Neuron (in vitro differentiated cells): Measurements from ENCODE around the gene RNF14.
A peak's percentile ranks its signal among the peaks of the same experiment; 100 is the strongest.

Experiments used
- H2AFZ ChIP-seq: one replicate; pipeline ENCODE4 v1.6.1; 2013; ENCODE audit warnings: low read depth, mild to moderate bottlenecking, inconsistent platforms, low read length, moderate library complexity
- H3K27me3 ChIP-seq: one replicate; pipeline ENCODE4 v1.6.1; 2013; ENCODE audit warnings: low read length; ENCODE audit not compliant: insufficient read depth
- H3K36me3 ChIP-seq: one replicate; pipeline ENCODE4 v1.6.1; 2013; ENCODE audit warnings: low read length; ENCODE audit not compliant: insufficient read depth
- H3K4me1 ChIP-seq: one replicate; pipeline ENCODE4 v1.6.1; 2013; ENCODE audit warnings: low read length; ENCODE audit not compliant: insufficient read depth
- H3K4me3 ChIP-seq: 2 replicates; pipeline ENCODE4 v1.5.1; 2013; ENCODE audit warnings: mild to moderate bottlenecking, low read length, moderate library complexity
- H3K9me3 ChIP-seq: one replicate; pipeline ENCODE4 v1.6.1; 2013; ENCODE audit warnings: low read length

RNF14 gene

DNA sequence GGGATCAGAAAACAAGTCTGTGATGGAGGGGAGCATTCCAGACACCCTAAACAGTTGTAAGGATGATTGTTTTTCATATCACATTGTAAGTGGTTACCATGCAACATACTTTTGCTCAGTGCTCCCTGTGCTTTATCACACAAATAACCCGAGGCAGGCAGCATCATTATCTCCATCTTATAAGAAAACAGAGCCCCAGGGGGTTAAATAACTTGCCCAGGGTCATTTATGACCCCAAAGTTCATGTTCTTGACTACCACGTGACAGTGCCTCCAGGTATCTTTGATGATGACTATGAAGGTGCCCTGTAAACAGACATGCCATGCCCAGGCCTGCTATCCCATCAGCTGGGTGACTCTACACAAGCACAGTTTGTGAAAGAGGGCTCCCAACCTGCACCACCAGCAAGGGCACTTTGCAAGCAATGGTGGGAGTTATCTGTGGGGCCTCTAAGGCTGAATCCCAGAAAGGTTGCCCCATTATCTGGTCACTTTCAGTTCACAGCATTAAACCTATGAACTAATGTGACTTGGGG, 34.4 kb downstream of the RNF14 start:
- H3K36me3 ChIP-seq = peaks cover 9% of the 10 kb centered on the region
- H3K4me3 ChIP-seq = no peak overlapping the region
- no peaks in the 10 kb centered on the region for H3K9me3 ChIP-seq
- no peaks in the 10 kb centered on the region for H3K27me3 ChIP-seq
- H3K4me1 ChIP-seq = no peaks in the 10 kb centered on the region
- H2AFZ ChIP-seq = no peak overlapping the region

DNA sequence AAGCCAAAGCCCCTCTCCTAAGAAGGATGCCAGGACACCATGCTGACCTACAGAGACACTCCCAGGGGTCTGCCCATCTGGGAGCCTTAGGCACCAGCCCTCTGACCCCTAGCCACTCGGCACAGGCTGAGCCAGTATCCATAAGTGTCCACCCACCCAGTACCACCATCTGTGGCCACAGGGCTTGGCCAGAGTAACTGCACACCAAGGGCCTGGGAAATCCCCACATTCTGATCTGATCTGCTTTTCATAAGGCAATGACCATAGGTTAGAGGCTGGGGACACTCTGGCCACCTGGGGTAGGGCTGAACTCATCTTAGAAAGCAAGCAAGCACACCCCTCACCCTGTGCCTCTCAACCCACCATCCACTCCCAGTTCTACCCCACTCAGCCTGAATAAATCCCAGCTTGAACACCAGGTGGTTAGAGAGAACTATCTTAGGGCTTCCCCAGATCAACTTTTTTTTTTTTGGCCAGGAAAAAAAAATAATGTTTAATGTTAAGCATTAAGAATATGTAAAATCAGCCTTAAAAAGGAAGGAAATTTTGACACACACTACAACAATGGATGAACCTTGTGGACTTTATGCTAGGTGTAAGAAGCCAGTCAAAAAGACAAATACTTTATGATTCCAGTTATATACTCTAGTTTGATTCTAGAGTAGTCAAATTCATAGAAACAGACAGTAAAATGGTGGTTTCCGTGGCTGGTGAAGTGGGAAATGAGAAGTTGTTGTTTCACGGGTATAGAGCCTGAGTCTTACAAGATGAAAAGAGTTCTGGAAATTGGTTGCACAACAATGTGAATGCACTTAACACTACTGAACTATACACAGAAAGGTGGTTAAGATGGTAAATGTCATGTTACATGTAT, 37.7 kb downstream of the RNF14 start:
- Histone ChIP-seq H3K9me3 (no peaks in the 10 kb centered on the region), H3K27me3 (no peaks in the 10 kb centered on the region), H2AFZ (no peak overlapping the region), H3K4me1 (no peaks in the 10 kb centered on the region), H3K4me3 (no peak overlapping the region), H3K36me3 (peaks cover 6% of the 10 kb centered on the region)

DNA sequence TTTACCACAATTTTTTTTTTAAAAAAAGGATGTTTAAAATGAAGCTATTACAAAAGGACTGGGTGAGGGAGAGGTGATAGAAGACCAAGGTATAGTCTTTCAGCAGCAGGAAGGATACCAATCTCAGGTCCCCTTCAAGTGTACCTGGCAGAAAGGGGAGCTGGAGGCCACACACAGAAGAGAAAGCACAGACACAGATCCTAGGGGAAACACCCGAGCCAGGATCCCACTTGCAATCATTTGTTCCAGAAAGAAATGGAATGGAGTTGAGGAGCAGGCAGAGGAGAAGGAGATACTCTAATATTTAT, 38.3 kb downstream of the RNF14 start:
- H3K9me3 ChIP-seq = no peaks in the 10 kb centered on the region
- H3K27me3 ChIP-seq = no peaks in the 10 kb centered on the region
- no peak overlapping the region for H2AFZ ChIP-seq
- no peaks in the 10 kb centered on the region for H3K4me1 ChIP-seq
- H3K4me3 ChIP-seq = no peak overlapping the region
- H3K36me3 ChIP-seq = peaks cover 6% of the 10 kb centered on the region

DNA sequence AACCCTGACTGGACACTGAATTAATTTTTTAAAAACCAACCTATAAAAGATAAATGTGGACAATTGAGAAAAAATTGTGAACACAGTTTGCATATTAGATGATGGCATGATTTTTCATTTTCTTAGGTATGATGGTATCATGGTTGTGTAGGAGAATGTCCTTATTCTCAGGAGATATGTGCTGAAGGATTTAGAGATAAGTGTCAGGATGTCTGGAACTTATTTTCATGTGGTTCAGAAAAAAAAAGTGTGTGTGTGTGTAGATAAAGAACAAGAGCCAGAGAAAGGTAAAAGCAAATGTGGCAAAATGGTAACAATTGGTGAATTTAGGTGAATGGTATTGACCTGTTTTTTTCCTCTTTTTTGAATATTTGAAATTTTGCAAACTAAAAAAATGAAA, 39.9 kb downstream of the RNF14 start:
- Histone ChIP-seq H3K27me3 (no peaks in the 10 kb centered on the region), H3K4me1 (no peaks in the 10 kb centered on the region), H3K36me3 (no peaks in the 10 kb centered on the region), H3K9me3 (no peaks in the 10 kb centered on the region), H2AFZ (no peak overlapping the region), H3K4me3 (no peak overlapping the region)

DNA sequence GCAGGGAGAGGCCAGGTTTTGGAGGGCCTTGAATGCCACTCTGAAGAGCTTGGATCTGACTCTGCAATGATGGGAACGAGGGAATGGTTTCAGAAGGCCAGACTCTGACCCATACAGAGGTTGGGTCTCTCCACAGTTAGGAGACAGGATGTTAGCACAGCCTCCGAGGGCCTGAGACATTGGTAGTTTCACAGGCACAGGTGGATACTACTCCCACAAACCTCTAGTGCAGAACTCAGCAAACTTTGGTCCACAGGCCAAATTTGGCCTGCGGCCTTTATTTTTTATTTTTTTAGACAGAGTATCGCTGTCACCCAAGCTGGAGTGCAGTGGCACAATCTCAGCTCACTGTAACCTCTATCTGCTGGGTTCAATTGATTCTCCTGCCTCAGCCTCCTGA, 41.0 kb downstream of the RNF14 start:
- Histone ChIP-seq H3K9me3 (no peaks in the 10 kb centered on the region), H3K27me3 (no peaks in the 10 kb centered on the region), H3K36me3 (no peaks in the 10 kb centered on the region), H2AFZ (no peak overlapping the region), H3K4me1 (no peaks in the 10 kb centered on the region), H3K4me3 (no peak overlapping the region)

DNA sequence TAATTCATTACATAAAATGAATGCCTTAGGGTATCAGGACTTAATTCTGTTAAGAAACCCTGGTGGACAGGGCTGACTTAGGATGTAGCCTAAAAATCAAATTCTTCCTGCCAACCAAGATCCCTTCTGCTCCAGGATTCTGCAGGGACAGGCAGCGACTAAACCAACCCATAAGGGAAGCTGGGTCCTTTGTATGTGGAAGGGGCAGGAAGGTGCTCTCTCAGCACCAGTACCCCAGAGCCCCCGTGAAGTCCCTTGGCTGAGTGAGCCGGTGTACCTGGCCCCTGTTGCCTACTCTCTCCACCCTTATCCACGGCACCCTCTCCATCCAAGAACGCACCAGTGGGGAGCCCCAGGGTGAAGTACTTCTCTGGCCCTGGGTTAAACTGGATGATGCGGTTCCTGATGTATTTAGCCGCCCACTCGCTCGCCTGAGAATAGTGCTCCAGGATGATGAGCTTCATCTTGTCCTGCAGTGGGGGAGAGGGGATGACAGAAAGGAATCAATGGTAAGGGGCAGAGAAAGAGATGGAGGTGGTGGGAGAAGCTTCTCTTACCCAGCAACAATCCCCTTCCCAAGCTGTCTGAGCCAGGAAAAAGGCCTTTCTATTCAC, 42.8 kb downstream of the RNF14 start:
- H3K4me3 ChIP-seq = no peak overlapping the region
- no peaks in the 10 kb centered on the region for H3K9me3 ChIP-seq
- H3K4me1 ChIP-seq = no peaks in the 10 kb centered on the region
- no peak overlapping the region for H2AFZ ChIP-seq
- H3K27me3 ChIP-seq = no peaks in the 10 kb centered on the region
- no peaks in the 10 kb centered on the region for H3K36me3 ChIP-seq

DNA sequence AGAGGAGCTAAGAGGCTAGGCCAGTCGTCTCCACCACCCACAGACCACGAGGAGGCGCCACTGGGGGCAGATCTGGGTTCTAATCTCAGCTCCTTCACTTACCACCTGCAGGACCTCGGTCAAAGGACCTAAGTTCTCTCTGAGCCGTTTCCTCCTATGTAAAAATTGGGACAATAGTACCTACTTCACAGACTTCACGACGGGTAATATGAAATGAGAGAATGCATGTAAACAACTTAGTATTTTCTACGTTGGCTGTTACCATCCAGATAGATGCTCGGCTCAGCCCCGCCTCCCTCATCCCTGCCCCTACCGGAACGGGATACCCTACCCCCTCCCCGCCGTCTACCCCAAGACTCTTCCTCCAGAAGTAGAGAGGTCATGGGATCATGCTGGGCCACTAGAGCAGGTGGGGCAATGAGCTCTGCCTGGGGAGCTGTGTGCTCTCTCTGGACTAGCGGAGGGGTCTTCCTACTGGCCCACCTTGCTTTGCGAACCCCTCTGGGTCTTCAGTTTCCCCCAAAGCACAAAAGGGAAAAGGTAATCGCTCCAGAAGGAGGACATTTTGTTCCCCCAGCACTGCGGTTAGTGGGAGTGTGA, 43.4 kb downstream of the RNF14 start:
- Histone ChIP-seq H3K4me3 (peak overlapping the region; percentile 36), H3K27me3 (no peaks in the 10 kb centered on the region), H2AFZ (no peak overlapping the region), H3K9me3 (no peaks in the 10 kb centered on the region), H3K36me3 (no peaks in the 10 kb centered on the region), H3K4me1 (no peaks in the 10 kb centered on the region)

DNA sequence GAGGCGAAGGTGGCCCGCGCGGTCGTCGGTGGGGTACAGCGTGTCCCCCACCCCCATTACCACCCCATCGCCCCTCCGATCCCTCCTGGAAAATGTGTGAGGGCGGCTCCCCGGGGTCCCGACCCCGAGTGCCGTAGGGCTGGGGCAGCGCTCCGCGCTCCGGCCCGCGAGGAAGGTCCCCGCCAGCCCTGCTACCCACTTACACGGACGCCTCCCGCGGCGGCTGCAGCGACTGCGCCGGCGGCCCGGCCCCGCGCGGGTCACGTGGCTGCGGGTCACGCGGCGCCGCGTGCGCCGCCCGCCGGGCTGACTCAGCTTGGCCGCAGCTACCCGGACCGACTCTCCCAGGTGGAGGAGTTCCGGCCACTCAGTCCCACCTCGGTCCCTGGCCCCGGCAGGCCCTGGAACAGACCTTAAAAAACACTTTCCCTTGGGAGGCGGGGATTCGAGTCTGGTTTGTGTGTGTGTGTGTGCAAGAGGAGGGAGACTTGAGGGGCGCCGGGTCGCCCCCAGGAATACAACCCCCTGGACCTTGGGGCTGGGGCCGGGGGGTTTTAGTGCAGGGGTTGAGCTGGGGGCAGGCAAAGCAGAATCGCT, 44.0 kb downstream of the RNF14 start, which contains the start of gene GNPDA1:
Gene GNPDA1, minus strand, starts transcription at position 236 of the 597 bp plus-strand sequence. CDS start 992 bp downstream, outside the sequence.
- Histone ChIP-seq H3K4me3 (peak within 1 kb of the TSS; percentile 36), H3K36me3 (no peaks in the 10 kb centered on the region), H2AFZ (no peak within 1 kb of the TSS), H3K27me3 (no peaks in the 10 kb centered on the region), H3K4me1 (no peaks in the 10 kb centered on the region), H3K9me3 (no peaks in the 10 kb centered on the region)

DNA sequence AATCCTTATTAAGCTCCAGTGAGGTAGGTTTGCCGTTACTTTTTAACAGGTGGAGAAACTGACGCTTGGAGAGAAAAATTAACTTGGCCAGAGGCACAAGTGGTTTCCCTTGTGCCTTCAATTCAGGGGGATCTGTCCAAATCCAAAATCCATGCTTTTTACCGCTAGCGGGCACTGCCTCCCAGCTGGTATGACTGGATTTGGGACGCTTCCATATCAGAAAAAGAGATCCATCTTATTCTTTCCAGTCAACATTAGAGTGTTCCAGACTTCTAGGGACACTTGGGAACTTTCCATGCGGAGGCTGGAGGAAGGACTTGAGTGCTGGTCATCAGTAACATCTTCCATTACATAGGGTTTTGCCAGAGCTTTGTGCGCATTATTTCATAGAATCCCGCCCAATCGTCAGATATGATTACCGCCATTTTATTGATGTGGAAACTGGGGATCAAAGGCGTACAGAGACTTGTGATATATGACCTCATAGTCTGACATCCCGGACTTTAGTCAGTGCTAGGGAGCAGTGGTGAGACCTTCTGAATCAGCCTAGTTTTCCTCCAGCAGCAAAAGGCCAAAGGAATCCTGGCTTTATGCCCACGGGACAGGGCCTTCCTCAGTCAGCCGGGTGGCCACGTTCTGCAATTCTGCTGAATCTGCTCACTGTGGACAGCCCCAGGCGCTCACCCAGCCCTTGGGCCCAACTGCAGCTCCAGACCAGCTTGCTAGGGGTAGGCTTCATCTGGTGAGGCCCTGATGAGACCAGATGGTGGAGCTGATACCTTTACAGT, 45.0 kb downstream of the RNF14 start:
- H2AFZ ChIP-seq = no peak overlapping the region
- no peaks in the 10 kb centered on the region for H3K27me3 ChIP-seq
- no peak overlapping the region for H3K4me3 ChIP-seq
- no peaks in the 10 kb centered on the region for H3K36me3 ChIP-seq
- H3K9me3 ChIP-seq = no peaks in the 10 kb centered on the region
- no peaks in the 10 kb centered on the region for H3K4me1 ChIP-seq

DNA sequence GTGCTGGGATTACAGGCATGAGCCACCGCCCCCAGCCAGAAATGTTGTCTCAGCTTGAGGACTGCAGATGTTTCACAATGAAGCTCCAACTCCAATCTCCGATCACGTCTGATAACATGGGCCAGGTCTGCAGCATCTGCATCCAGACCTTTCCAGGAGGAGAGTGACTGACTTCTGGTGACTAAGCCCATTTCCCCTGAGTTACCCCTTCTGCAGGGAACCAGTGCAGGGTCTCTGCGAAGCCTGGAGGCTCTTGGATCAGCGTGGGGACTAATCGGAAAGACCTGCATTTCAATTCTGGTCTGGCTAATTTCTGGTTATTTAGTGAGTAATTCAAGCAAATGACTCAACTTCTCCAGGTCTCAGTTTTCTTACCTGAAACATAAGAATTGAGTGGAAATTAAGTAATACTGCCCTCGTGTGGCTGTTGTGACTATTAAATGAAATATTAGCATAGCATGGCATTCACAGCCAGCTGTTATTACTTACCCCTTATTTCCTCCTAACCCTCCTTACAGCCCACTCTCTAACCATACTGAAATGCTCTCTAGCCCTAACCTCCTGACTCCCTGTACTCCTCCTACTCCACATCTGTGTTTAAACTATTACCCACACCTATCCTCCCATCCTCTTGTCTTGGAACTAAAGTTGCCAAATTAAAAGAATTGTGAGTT, 46.1 kb downstream of the RNF14 start:
- Histone ChIP-seq H3K36me3 (no peaks in the 10 kb centered on the region), H3K9me3 (no peaks in the 10 kb centered on the region), H3K4me3 (no peak overlapping the region), H3K27me3 (no peaks in the 10 kb centered on the region), H3K4me1 (no peaks in the 10 kb centered on the region), H2AFZ (no peak overlapping the region)

DNA sequence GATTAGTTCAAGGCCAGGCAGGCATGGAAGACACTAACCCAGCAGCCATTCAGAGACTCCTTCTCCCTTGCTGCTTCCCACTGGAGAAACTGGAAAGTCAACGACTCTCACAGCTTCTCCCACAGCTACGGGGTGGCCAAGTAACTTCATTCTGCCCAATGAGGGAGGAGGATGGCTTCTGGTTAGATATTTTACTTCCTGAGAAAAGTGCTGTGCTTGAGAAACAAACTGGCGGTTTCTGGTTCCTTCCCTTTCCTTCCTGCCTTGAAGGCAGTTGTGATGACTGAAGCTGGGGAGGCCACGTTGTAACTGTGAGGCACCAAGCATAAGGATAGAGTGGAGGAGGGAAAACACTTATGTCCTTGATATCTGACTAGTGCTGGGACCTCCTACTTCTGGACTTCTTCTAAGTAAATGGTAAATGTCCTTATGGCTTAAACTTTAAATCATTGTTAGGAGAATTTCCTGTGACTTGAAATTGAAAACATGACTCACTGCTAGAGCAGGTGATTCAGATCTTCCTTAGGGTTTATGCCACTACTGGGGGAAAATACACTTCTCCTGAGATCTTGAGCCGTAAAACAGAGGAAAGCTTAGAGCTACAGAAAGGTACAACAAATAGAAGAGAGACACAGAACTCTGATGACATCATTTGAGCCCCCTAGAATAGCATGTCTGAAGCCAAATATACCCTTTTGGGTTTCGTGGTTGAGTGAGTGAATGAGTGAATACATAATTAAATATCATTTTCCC, 47.1 kb downstream of the RNF14 start:
- H3K9me3 ChIP-seq = no peaks in the 10 kb centered on the region
- no peak overlapping the region for H2AFZ ChIP-seq
- no peaks in the 10 kb centered on the region for H3K4me1 ChIP-seq
- no peaks in the 10 kb centered on the region for H3K27me3 ChIP-seq
- no peak overlapping the region for H3K4me3 ChIP-seq
- no peaks in the 10 kb centered on the region for H3K36me3 ChIP-seq

DNA sequence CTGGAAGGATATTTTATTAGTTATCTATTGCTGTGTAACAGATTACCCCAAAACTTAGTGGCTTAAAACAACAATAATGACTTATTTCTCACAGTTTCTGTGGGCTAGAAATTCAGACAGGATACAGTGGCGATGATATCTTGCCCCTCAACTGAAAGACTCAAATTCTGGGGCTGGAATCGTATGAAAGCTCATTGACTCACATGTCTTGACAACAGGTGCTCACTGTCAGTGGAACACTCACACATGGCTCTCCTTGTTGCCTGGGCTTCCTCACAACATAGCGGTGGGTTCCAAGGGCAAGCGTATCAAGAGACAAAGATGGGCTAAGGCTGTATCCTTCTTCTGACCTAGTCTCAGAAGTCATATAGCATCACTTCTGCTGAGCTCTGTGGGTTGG, 47.7 kb downstream of the RNF14 start:
- Histone ChIP-seq H3K4me3 (no peak overlapping the region), H2AFZ (no peak overlapping the region), H3K27me3 (no peaks in the 10 kb centered on the region), H3K9me3 (no peaks in the 10 kb centered on the region), H3K36me3 (no peaks in the 10 kb centered on the region), H3K4me1 (no peaks in the 10 kb centered on the region)
